K562 (cell line): Measurements from ENCODE around the gene MAP4. TPM values are rescaled to one million over a fixed set of nuclear protein-coding genes. Genes with fewer than 3 reads are reported as not detected.
A peak's percentile ranks its signal among the peaks of the same experiment; 100 is the strongest.

Source experiments
- ATAC-seq: fragments of 200-7000 bp; cut with Tn5 transposase; 3 replicates; pipeline ENCODE4 v1.9.1; 2020; ENCODE audit warnings: moderate library complexity
- BruUV-seq: library from RNA; stranded (reverse); fragments of 400-500 nt; replicated peaks from 2 replicates; lab custom pipeline; 2021; lab: Mats Ljungman, UMichigan
- CTCF ChIA-PET: fragments of 300-600 bp; formaldehyde crosslinking; extraction: SDS; loops from one replicate; lab custom pipeline; 2021; ENCODE audit warnings: low intra/inter-chr PET ratio; lab: Yijun Ruan, JAX
- POLR2A ChIA-PET: fragments of 300-600, 350-650 bp; sonication (Branson Sonifier 250); formaldehyde crosslinking; extraction: SDS; loops from one replicate; lab custom pipeline; 2021; ENCODE audit warnings: antibody characterized with exemption, inconsistent platforms; lab: Yijun Ruan, JAX
- DNase-seq, 4 experiments: peaks; one replicate each; pipeline versions ENCODE4 v3.0.0 to v3.0.0-alpha.2; 2011 to 2018; ENCODE audit warnings: low spot score in 3 of 4, mixed read lengths in 3 of 4; ENCODE audit errors: extremely low read depth in 1 of 4
- FAIRE-seq: peaks from 2 replicates; lab custom pipeline; 2011; peaks lifted over from hg19 to GRCh38; lab: Jason Lieb, UNC
- H2AFZ ChIP-seq: 2 replicates; pipeline ENCODE4 v1.6.0; 2011; ENCODE audit warnings: low read depth, low read length, control low read depth, inconsistent platforms
- H3K27ac ChIP-seq: fragments of 200-600 bp; 3 replicates; pipeline ENCODE4 v1.8.0; 2011; ENCODE audit warnings: low read depth, mild to moderate bottlenecking, control low read depth, inconsistent platforms, low read length, moderate library complexity, mixed read lengths; ENCODE audit errors: extremely low read depth
- H3K27me3 ChIP-seq, 2 experiments: fragments of 300-600 bp in 1 of 2; 2 replicates in 1 of 2; 3 replicates in 1 of 2; pipeline versions ENCODE4 v1.6.0 to v1.8.0; 2011; ENCODE audit warnings: inconsistent platforms in 2 of 2, low read length in 2 of 2, mild to moderate bottlenecking in 1 of 2, mixed read lengths in 1 of 2, moderate library complexity in 1 of 2; ENCODE audit not compliant: control insufficient read depth in 2 of 2, insufficient read depth in 2 of 2
- H3K36me3 ChIP-seq: fragments of 300-600 bp; 3 replicates; pipeline ENCODE4 v1.8.0; 2011; ENCODE audit warnings: mild to moderate bottlenecking, low read length, inconsistent platforms; ENCODE audit not compliant: control insufficient read depth, insufficient read depth
- H3K4me1 ChIP-seq, 2 experiments: fragments of 200-600 bp in 1 of 2; replicated peaks in 1 of 2; 2 replicates in 1 of 2; 3 replicates in 1 of 2; pipeline versions ENCODE4 v1.5.1 to v1.8.0; 2011; ENCODE audit warnings: inconsistent platforms in 2 of 2, low read length in 2 of 2, mild to moderate bottlenecking in 1 of 2, mixed read lengths in 1 of 2, moderate library complexity in 1 of 2; ENCODE audit not compliant: control insufficient read depth in 2 of 2, insufficient read depth in 2 of 2
- H3K4me2 ChIP-seq: 2 replicates; pipeline ENCODE4 v1.6.1; 2011; ENCODE audit warnings: low read length, control low read depth, inconsistent platforms, mixed read lengths; ENCODE audit not compliant: insufficient read depth
- H3K4me3 ChIP-seq: fragments of 200-600 bp; sonication (generic), shearing (Covaris generic); 2 replicates; pipeline ENCODE4 v1.5.1; 2016; ENCODE audit warnings: control low read depth, inconsistent platforms
- H3K79me2 ChIP-seq: fragments of 200-600 bp; 3 replicates; pipeline ENCODE4 v1.8.0; 2011; ENCODE audit warnings: low read length, inconsistent platforms; ENCODE audit not compliant: control insufficient read depth, insufficient read depth
- H3K9ac ChIP-seq, 2 experiments: 2 replicates each; pipeline versions ENCODE4 v1.6.0 to v1.6.1; 2011; ENCODE audit warnings: low read depth in 2 of 2, low read length in 2 of 2, control low read depth in 1 of 2, inconsistent platforms in 1 of 2, mild to moderate bottlenecking in 1 of 2, mixed read lengths in 1 of 2; ENCODE audit not compliant: insufficient read depth in 1 of 2
- H3K9me1 ChIP-seq: one replicate; pipeline ENCODE4 v1.6.0; 2011; ENCODE audit warnings: inconsistent platforms, mild to moderate bottlenecking, low read length, moderate library complexity; ENCODE audit not compliant: control insufficient read depth, insufficient read depth
- H3K9me3 ChIP-seq: replicated peaks from 2 replicates; pipeline ENCODE4 v1.5.1; 2011; ENCODE audit warnings: low read depth, low read length, inconsistent platforms; ENCODE audit not compliant: control insufficient read depth, insufficient read depth
- H4K20me1 ChIP-seq: replicated peaks from 2 replicates; pipeline ENCODE4 v1.6.1; 2011; ENCODE audit warnings: low read length, inconsistent platforms, mixed read lengths; ENCODE audit not compliant: control insufficient read depth, insufficient read depth
- BCL6 ChIP-seq: fragments of 250-450 bp; sonication (Bioruptor Pico); IDR thresholded peaks from 2 replicates; pipeline ENCODE4 v1.4.0; 2020
- CC2D1A ChIP-seq: fragments of 450-650 bp; IDR thresholded peaks from 2 replicates; pipeline ENCODE4 v1.6.1; 2017; ENCODE audit warnings: mild to moderate bottlenecking
- CEBPB ChIP-seq: fragments of 450-650 bp; IDR thresholded peaks from 2 replicates; pipeline ENCODE4 v1.6.1; 2016; ENCODE audit warnings: missing genetic modification characterization, missing compliant biosample characterization
- HLTF ChIP-seq: fragments of 450-650 bp; IDR thresholded peaks from 2 replicates; pipeline ENCODE4 v1.6.1; 2016
- NFE2L1 ChIP-seq: fragments of 450-650 bp; IDR thresholded peaks from 2 replicates; pipeline ENCODE4 v1.6.1; 2016; ENCODE audit warnings: missing genetic modification characterization, low read depth, mild to moderate bottlenecking, missing compliant biosample characterization, moderate library complexity, borderline replicate concordance
- NKRF ChIP-seq: fragments of 450-650 bp; IDR thresholded peaks from 2 replicates; pipeline ENCODE4 v1.6.1; 2016; ENCODE audit warnings: borderline replicate concordance
- POLR2AphosphoS5 ChIP-seq: IDR thresholded peaks from 2 replicates; pipeline ENCODE4 v1.6.1; 2011; ENCODE audit warnings: mild to moderate bottlenecking, low read depth, low read length, moderate library complexity; ENCODE audit not compliant: control insufficient read depth, insufficient read depth
- POLR2B ChIP-seq: fragments of 450-650 bp; IDR thresholded peaks from 2 replicates; pipeline ENCODE4 v1.6.1; 2018; ENCODE audit warnings: low read depth; ENCODE audit not compliant: partially characterized antibody
- PURB ChIP-seq: sonication (generic); formaldehyde crosslinking; IDR thresholded peaks from 2 replicates; pipeline ENCODE4 v1.9.0; 2021; ENCODE audit warnings: low read depth, mild to moderate bottlenecking, missing genetic modification reagents
- STAT5B ChIP-seq: fragments of 250-450 bp; sonication (Bioruptor Pico); IDR thresholded peaks from 2 replicates; pipeline ENCODE4 v1.8.0; 2021; ENCODE audit warnings: mild to moderate bottlenecking, inconsistent platforms
- ZBTB33 ChIP-seq: sonication (generic); formaldehyde crosslinking; IDR thresholded peaks from 2 replicates; pipeline ENCODE4 v1.8.1; 2023; ENCODE audit warnings: mild to moderate bottlenecking, missing genetic modification reagents
- ZBTB8A ChIP-seq: fragments of 450-650 bp; IDR thresholded peaks from 2 replicates; pipeline ENCODE4 v1.6.1; 2018; ENCODE audit warnings: mild to moderate bottlenecking, moderate library complexity; ENCODE audit not compliant: partially characterized antibody
- ZBTB9 ChIP-seq: fragments of 450-650 bp; formaldehyde crosslinking; IDR thresholded peaks from 2 replicates; pipeline ENCODE4 v1.4.0; 2020; ENCODE audit warnings: mild to moderate bottlenecking, moderate library complexity
- ZNF274 ChIP-seq: IDR thresholded peaks from 2 replicates; pipeline ENCODE4 v1.6.1; 2011; ENCODE audit warnings: low read depth, mild to moderate bottlenecking, low read length, moderate library complexity, borderline replicate concordance
- ZNF324 ChIP-seq: fragments of 250-450 bp; sonication (Bioruptor Pico); IDR thresholded peaks from 2 replicates; pipeline ENCODE4 v1.4.0; 2020; ENCODE audit warnings: mild to moderate bottlenecking
- ZNF431 ChIP-seq: sonication (generic); formaldehyde crosslinking; IDR thresholded peaks from 2 replicates; pipeline ENCODE4 v1.8.0; 2022; ENCODE audit warnings: mild to moderate bottlenecking, missing genetic modification reagents
- WGBS: fragments of 100-300 bp; shearing (Covaris generic); methylation state at CpG from one replicate; pipeline ENCODE4 v1.1.6; 2016; ENCODE audit warnings: low coverage, mixed read lengths; ENCODE audit not compliant: insufficient coverage; ENCODE audit errors: missing lambda C conversion rate; 5-methylcytosine and 5-hydroxymethylcytosine counted together
- in situ Hi-C: fragments of 300-500 bp; cut with MboI; formaldehyde crosslinking; loops from 4 replicates; pipeline ENCODE4 v1.15.0; 2018; ENCODE audit warnings: inconsistent platforms, mixed read lengths
- intact Hi-C: fragments of 100-400 bp; cut with micrococcal nuclease; formaldehyde crosslinking; loops from 2 replicates; pipeline ENCODE4 v1.14.2; 2022
- polyA plus RNA-seq, 8 experiments: library from polyadenylated mRNA; depleted of rRNA in 4 of 8; stranded (reverse) in 5 of 8; unstranded in 3 of 8; fragments of >200 nt; fragmentation: Nextera tagmentation in 2 of 8; fragmentation: Illumina TruSeq in 1 of 8; extraction: Ambion mirVana in 2 of 8; extraction: Trizol in 1 of 8; gene quantifications; 2 replicates each; pipeline versions ENCODE4 v1.2.1 to v1.2.3, GENCODE V29; 2011 to 2014; ENCODE audit warnings: inconsistent platforms in 1 of 8, missing spikeins in 1 of 8
- total RNA-seq, 7 experiments: library from RNA; depleted of rRNA in 6 of 7; stranded (reverse); fragments of >200 nt in 6 of 7; fragmentation: Illumina TruSeq in 2 of 7; extraction: Trizol in 2 of 7; gene quantifications; 2 replicates each; pipeline versions ENCODE4 v1.2.1 to v1.2.3, GENCODE V29; 2011 to 2021; ENCODE audit warnings: low replicate concordance in 1 of 7
- TF ChIP-seq, protein P1 (sequence below): sonication (generic); formaldehyde crosslinking; IDR thresholded peaks from 2 replicates; pipeline ENCODE4 v1.9.0; 2022; ENCODE audit warnings: mild to moderate bottlenecking, missing genetic modification reagents
- TF ChIP-seq, protein P2 (sequence below): sonication (generic); formaldehyde crosslinking; IDR thresholded peaks from 2 replicates; pipeline ENCODE4 v1.9.0; 2022; ENCODE audit warnings: mild to moderate bottlenecking, missing genetic modification reagents

The MAP4 gene
- total and polyA plus RNA-seq, 9 of the 15 experiments (the other 6 are each of a cell fraction or from before 2014, with no cell fraction given), result 13.3 to 141 (median 36.8) TPM

DNA sequence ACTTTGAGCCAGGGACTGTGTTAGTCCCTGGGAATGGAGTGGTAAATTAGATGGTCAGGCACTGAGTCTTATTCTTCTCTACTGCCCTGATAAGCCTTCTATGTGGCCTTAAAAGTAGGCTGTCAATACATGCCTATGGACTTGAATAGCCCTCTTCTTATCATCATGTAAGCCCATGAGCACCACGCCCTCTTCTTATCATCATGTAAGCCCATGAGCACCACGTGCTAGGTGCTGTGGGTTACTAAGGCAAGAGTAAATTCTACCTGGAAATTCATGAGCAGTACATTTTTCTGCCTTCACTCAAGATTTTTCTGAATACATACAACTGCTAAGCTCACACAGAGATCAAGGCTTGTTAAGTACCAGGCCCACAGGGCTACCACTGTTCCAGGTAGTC, 144.8 kb downstream of the MAP4 start:
- ATAC-seq, result peak; percentile 95
- POLR2A ChIA-PET, result interaction anchor here (0.6 to 2.7 kb wide), 4 partner anchors 11 to 280 kb away, joined by 3 to 10 read pairs (median 3); no protein-coding TSS in a partner anchor
- Histone ChIP-seq H3K4me3 (no peak overlapping the region), H3K9me1 (peaks cover 8% of the 10 kb centered on the region), H2AFZ (peak overlapping the region; percentile 41), H3K79me2 (no peaks in the 10 kb centered on the region), H3K4me2 (peak overlapping the region; percentile 47), H3K9me3 (no peaks in the 10 kb centered on the region), H4K20me1 (no peaks in the 10 kb centered on the region; the same call in 1 of the 2 replicates), H3K27me3 (no peaks in the 10 kb centered on the region), H3K27ac (peak overlapping the region; percentile 39), H3K36me3 (peaks cover 66% of the 10 kb centered on the region), H3K4me1 (peaks cover 13 to 21% of the 10 kb centered on the region in 2 experiments; a peak in 4 of 5 replicates), H3K9ac (peak overlapping the region in 1 of 2 experiments; percentile 17; a peak in 1 of 4 replicates)
- no TSS peak for BruUV-seq
- WGBS, result 0% methylated on average over 2 of the region's 2 CpGs
- in situ Hi-C loops, result no loop called here
- CTCF ChIA-PET, result no interaction called here
- intact Hi-C loops, result no loop called here
- FAIRE-seq, result peak; percentile 92
- peak; percentile 73 to 91 (median 76) for DNase-seq
- TF ChIP-seq CEBPB (no peak), HLTF (no peak), CC2D1A (no peak), POLR2B (no peak), ZNF274 (no peak), ZNF324 (no peak), POLR2AphosphoS5 (no peak), NKRF (peak; percentile 85; the same call in 1 of the 2 replicates), ZBTB9 (CRISPR knock-in tag) (no peak), ZNF431 (no peak), STAT5B (CRISPR knock-in tag) (no peak), ZBTB33 (CRISPR knock-in tag) (no peak), ZBTB8A (no peak), NFE2L1 (no peak), BCL6 (CRISPR knock-in tag) (no peak), PURB (CRISPR knock-in tag) (no peak)
- TF ChIP-seq, protein P1, sequence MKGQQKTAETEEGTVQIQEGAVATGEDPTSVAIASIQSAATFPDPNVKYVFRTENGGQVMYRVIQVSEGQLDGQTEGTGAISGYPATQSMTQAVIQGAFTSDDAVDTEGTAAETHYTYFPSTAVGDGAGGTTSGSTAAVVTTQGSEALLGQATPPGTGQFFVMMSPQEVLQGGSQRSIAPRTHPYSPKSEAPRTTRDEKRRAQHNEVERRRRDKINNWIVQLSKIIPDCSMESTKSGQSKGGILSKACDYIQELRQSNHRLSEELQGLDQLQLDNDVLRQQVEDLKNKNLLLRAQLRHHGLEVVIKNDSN (CRISPR knock-in tag), result peak; percentile 78
- TF ChIP-seq, protein P2, sequence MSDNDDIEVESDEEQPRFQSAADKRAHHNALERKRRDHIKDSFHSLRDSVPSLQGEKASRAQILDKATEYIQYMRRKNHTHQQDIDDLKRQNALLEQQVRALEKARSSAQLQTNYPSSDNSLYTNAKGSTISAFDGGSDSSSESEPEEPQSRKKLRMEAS (CRISPR knock-in tag), result peak; percentile 75
